H9 (cell line): ENCODE results near the gene ATRX. TPM values are rescaled to one million over a fixed set of nuclear protein-coding genes. Genes with fewer than 3 reads are reported as not detected.

Experiments used
- DNase-seq: peaks from one replicate; pipeline ENCODE4 v3.0.0-alpha.2; 2017
- H2AFZ ChIP-seq: one replicate; pipeline ENCODE4 v1.6.1; 2013; ENCODE audit warnings: mild to moderate bottlenecking, low read length, control low read depth, moderate library complexity
- H2AK5ac ChIP-seq: 2 replicates; pipeline ENCODE4 v1.6.1; 2013; ENCODE audit warnings: low read length, control low read depth, mixed read lengths; ENCODE audit not compliant: insufficient read length
- H2BK120ac ChIP-seq: one replicate; pipeline ENCODE4 v1.6.1; 2013; ENCODE audit warnings: low read depth, mild to moderate bottlenecking, low read length, control low read depth, inconsistent platforms; ENCODE audit not compliant: poor library complexity, severe bottlenecking
- H2BK12ac ChIP-seq: 2 replicates; pipeline ENCODE4 v1.6.1; 2013; ENCODE audit warnings: low read length, control low read depth, mixed read lengths, low read depth; ENCODE audit not compliant: insufficient read length
- H2BK15ac ChIP-seq: 2 replicates; pipeline ENCODE4 v1.6.1; 2013; ENCODE audit warnings: low read depth, low read length, control low read depth
- H2BK20ac ChIP-seq: one replicate; pipeline ENCODE4 v1.6.1; 2013; ENCODE audit warnings: low read depth, mild to moderate bottlenecking, low read length, control low read depth, inconsistent platforms; ENCODE audit not compliant: poor library complexity, severe bottlenecking
- H2BK5ac ChIP-seq: 2 replicates; pipeline ENCODE4 v1.6.1; 2013; ENCODE audit warnings: low read length, control low read depth, mixed read lengths; ENCODE audit not compliant: insufficient read length
- H3K14ac ChIP-seq: 2 replicates; pipeline ENCODE4 v1.6.1; 2013; ENCODE audit warnings: low read length, control low read depth; ENCODE audit not compliant: insufficient read depth
- H3K18ac ChIP-seq: 2 replicates; pipeline ENCODE4 v1.6.1; 2013; ENCODE audit warnings: low read depth, mild to moderate bottlenecking, mixed read lengths, low read length, control low read depth; ENCODE audit not compliant: insufficient read length
- H3K23ac ChIP-seq: 2 replicates; pipeline ENCODE4 v1.6.1; 2013; ENCODE audit warnings: low read length, control low read depth, mixed read lengths, low read depth; ENCODE audit not compliant: insufficient read length
- H3K23me2 ChIP-seq: 2 replicates; pipeline ENCODE4 v1.6.1; 2013; ENCODE audit warnings: low read depth, mild to moderate bottlenecking, mixed read lengths, low read length, control low read depth; ENCODE audit not compliant: insufficient read length, poor library complexity, severe bottlenecking
- H3K27ac ChIP-seq: 2 replicates; pipeline ENCODE4 v1.5.1; 2013; ENCODE audit warnings: low read length, control low read depth, mixed read lengths, low read depth; ENCODE audit not compliant: insufficient read length
- H3K27me3 ChIP-seq: 2 replicates; pipeline ENCODE4 v1.6.1; 2013; ENCODE audit warnings: low read length, control low read depth, inconsistent platforms; ENCODE audit not compliant: insufficient read depth
- H3K4ac ChIP-seq: 2 replicates; pipeline ENCODE4 v1.6.1; 2013; ENCODE audit warnings: low read depth, mild to moderate bottlenecking, control low read depth, inconsistent platforms, low read length, moderate library complexity
- H3K4me1 ChIP-seq: 2 replicates; pipeline ENCODE4 v1.6.1; 2013; ENCODE audit warnings: low read length, control low read depth, inconsistent platforms; ENCODE audit not compliant: insufficient read depth
- H3K4me2 ChIP-seq: 2 replicates; pipeline ENCODE4 v1.6.1; 2013; ENCODE audit warnings: low read length, control low read depth, mixed read lengths; ENCODE audit not compliant: insufficient read length, insufficient read depth
- H3K56ac ChIP-seq: 2 replicates; pipeline ENCODE4 v1.6.1; 2013; ENCODE audit warnings: low read depth, mild to moderate bottlenecking, mixed read lengths, low read length, control low read depth; ENCODE audit not compliant: insufficient read length
- H3K79me1 ChIP-seq: 2 replicates; pipeline ENCODE4 v1.6.1; 2013; ENCODE audit warnings: low read depth, mild to moderate bottlenecking, moderate library complexity, low read length, control low read depth, inconsistent platforms; ENCODE audit not compliant: insufficient read depth, poor library complexity, severe bottlenecking
- H3K79me2 ChIP-seq: 2 replicates; pipeline ENCODE4 v1.6.1; 2013; ENCODE audit warnings: low read length, control low read depth, inconsistent platforms; ENCODE audit not compliant: insufficient read depth
- H3K9ac ChIP-seq: 2 replicates; pipeline ENCODE4 v1.6.1; 2013; ENCODE audit warnings: low read length, control low read depth, mixed read lengths; ENCODE audit not compliant: insufficient read length; ENCODE audit errors: extremely low read depth
- H3K9me3 ChIP-seq: one replicate; pipeline ENCODE4 v1.6.1; 2013; ENCODE audit warnings: low read depth, low read length, inconsistent platforms; ENCODE audit not compliant: control insufficient read depth
- H3T11ph ChIP-seq: one replicate; pipeline ENCODE4 v1.6.1; 2013; ENCODE audit warnings: mild to moderate bottlenecking, low read length, control low read depth, inconsistent platforms
- H4K20me1 ChIP-seq: one replicate; pipeline ENCODE4 v1.6.1; 2013; ENCODE audit not compliant: control insufficient read depth, insufficient read length, insufficient read depth
- H4K5ac ChIP-seq: 2 replicates; pipeline ENCODE4 v1.6.1; 2013; ENCODE audit warnings: low read depth, mild to moderate bottlenecking, mixed read lengths, low read length, control low read depth; ENCODE audit not compliant: insufficient read length
- H4K8ac ChIP-seq: replicated peaks from 2 replicates; pipeline ENCODE4 v1.6.1; 2013; ENCODE audit warnings: low read length, control low read depth, mixed read lengths, low read depth; ENCODE audit not compliant: insufficient read length
- H4K91ac ChIP-seq: 2 replicates; pipeline ENCODE4 v1.6.1; 2013; ENCODE audit warnings: low read depth, mild to moderate bottlenecking, moderate library complexity, mixed read lengths, low read length, control low read depth; ENCODE audit not compliant: insufficient read length
- H3K27ac Mint-ChIP-seq, 3 experiments: 2 replicates in 2 of 3; 3 replicates in 1 of 3; pipeline ENCODE4 v1.8.0; 2020 to 2021; ENCODE audit warnings: mixed read lengths in 3 of 3, mild to moderate bottlenecking in 1 of 3, moderate library complexity in 1 of 3
- H3K27me3 Mint-ChIP-seq: 2 replicates; pipeline ENCODE4 v1.8.0; 2021; ENCODE audit warnings: low read depth, mild to moderate bottlenecking, moderate library complexity, mixed read lengths
- H3K36me3 Mint-ChIP-seq, 3 experiments: 2 replicates in 2 of 3; 3 replicates in 1 of 3; pipeline ENCODE4 v1.8.0; 2020 to 2021; ENCODE audit warnings: low read depth in 3 of 3, mixed read lengths in 3 of 3; ENCODE audit not compliant: insufficient read depth in 1 of 3
- H3K4me1 Mint-ChIP-seq, 2 experiments: 2 replicates each; pipeline ENCODE4 v1.8.0; 2020; ENCODE audit warnings: mixed read lengths in 2 of 2
- H3K4me3 Mint-ChIP-seq, 2 experiments: 2 replicates in 1 of 2; 3 replicates in 1 of 2; pipeline ENCODE4 v1.8.0; 2020 to 2021; ENCODE audit warnings: mild to moderate bottlenecking in 2 of 2, mixed read lengths in 2 of 2, moderate library complexity in 1 of 2
- H3K9me3 Mint-ChIP-seq, 2 experiments: 2 replicates in 1 of 2; 3 replicates in 1 of 2; pipeline ENCODE4 v1.8.0; 2020; ENCODE audit warnings: mild to moderate bottlenecking in 2 of 2, mixed read lengths in 2 of 2, moderate library complexity in 1 of 2
- WGBS: extraction: QIAGEN DNeasy Blood & Tissue Kit; methylation state at CpG from one replicate; pipeline ENCODE4 v1.1.7; 2013; ENCODE audit warnings: missing lambda C conversion rate, low lambda C conversion rate, mixed read lengths; ENCODE audit not compliant: insufficient read length; ENCODE audit errors: extremely low coverage; 5-methylcytosine and 5-hydroxymethylcytosine counted together
- total RNA-seq: library from RNA; stranded (reverse); gene quantifications from 2 replicates; pipeline ENCODE4 v1.2.1, GENCODE V29; 2021
- TF ChIP-seq, protein P1 (sequence below): fragments of 200-600 bp; sonication (generic); conservative IDR thresholded peaks from 3 replicates; pipeline ENCODE4 v1.8.0; 2021; ENCODE audit warnings: antibody characterized with exemption, mild to moderate bottlenecking

The ATRX gene
- total RNA-seq, 1 experiment from 2014 or later = 76.0 TPM

DNA sequence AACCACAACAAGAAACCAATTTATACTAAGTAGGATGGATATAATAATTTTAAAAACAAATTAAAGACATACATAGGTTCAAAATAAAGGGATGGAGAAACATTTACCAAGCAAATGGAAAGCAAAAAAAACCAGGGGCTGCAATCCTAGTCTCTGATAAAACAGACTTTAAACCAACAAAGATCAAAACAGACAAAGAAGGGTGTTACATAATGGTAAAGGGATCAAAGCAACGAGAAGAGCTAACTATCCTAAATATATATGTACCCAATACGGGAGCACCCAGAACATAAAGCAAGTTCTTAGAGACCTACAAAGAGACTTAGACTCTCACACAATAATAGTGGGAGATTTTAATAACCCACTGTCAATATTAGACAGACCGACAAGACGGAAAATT, 66.6 kb downstream of the ATRX start:
- no peak overlapping the region for H2BK20ac ChIP-seq
- no peaks in the 10 kb centered on the region for H3K4me1 ChIP-seq
- H2BK12ac ChIP-seq = no peak overlapping the region
- H3K27ac Mint-ChIP-seq = no peak overlapping the region
- no peak overlapping the region for H3K9ac ChIP-seq
- H4K5ac ChIP-seq = no peak overlapping the region
- H3K4me1 Mint-ChIP-seq = peaks cover 9 to 16% of the 10 kb centered on the region in 2 experiments
- H3K4me3 Mint-ChIP-seq = no peak overlapping the region
- H2AFZ ChIP-seq = no peak overlapping the region
- H2BK15ac ChIP-seq = no peak overlapping the region
- H3K23me2 ChIP-seq = no peaks in the 10 kb centered on the region
- H3K9me3 Mint-ChIP-seq = peaks cover 66 to 78% of the 10 kb centered on the region in 2 experiments
- no peak overlapping the region for H3K4me2 ChIP-seq
- H3K56ac ChIP-seq = no peak overlapping the region
- H4K91ac ChIP-seq = no peak overlapping the region
- H2BK120ac ChIP-seq = no peak overlapping the region
- no peak overlapping the region for H2AK5ac ChIP-seq
- no peak overlapping the region for H3K14ac ChIP-seq
- H3K27ac ChIP-seq = no peak overlapping the region
- peaks cover 13% of the 10 kb centered on the region; the same call in 1 of the 2 replicates for H3K79me2 ChIP-seq
- DNase-seq = no peak
- H3K79me1 ChIP-seq = no peaks in the 10 kb centered on the region
- H4K8ac ChIP-seq = no peak overlapping the region
- no peaks in the 10 kb centered on the region for H3K27me3 ChIP-seq
- peaks cover 24 to 30% (median 25%) of the 10 kb centered on the region in 3 experiments for H3K36me3 Mint-ChIP-seq
- no peak overlapping the region for H3K18ac ChIP-seq
- no peaks in the 10 kb centered on the region; the same call in 1 of the 2 replicates for H3K27me3 Mint-ChIP-seq
- H3K4ac ChIP-seq = no peak overlapping the region
- H3K9me3 ChIP-seq = peaks cover under 1% of the 10 kb centered on the region
- WGBS = no CpG with 5 or more reads among the region's 4 CpGs
- H4K20me1 ChIP-seq = no peaks in the 10 kb centered on the region
- H3K23ac ChIP-seq = no peak overlapping the region
- no peak overlapping the region for H2BK5ac ChIP-seq
- TF ChIP-seq, protein P1, sequence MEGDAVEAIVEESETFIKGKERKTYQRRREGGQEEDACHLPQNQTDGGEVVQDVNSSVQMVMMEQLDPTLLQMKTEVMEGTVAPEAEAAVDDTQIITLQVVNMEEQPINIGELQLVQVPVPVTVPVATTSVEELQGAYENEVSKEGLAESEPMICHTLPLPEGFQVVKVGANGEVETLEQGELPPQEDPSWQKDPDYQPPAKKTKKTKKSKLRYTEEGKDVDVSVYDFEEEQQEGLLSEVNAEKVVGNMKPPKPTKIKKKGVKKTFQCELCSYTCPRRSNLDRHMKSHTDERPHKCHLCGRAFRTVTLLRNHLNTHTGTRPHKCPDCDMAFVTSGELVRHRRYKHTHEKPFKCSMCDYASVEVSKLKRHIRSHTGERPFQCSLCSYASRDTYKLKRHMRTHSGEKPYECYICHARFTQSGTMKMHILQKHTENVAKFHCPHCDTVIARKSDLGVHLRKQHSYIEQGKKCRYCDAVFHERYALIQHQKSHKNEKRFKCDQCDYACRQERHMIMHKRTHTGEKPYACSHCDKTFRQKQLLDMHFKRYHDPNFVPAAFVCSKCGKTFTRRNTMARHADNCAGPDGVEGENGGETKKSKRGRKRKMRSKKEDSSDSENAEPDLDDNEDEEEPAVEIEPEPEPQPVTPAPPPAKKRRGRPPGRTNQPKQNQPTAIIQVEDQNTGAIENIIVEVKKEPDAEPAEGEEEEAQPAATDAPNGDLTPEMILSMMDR = no peak
- H3T11ph ChIP-seq = no peak overlapping the region
